HG03064 (cell line): ENCODE results near the gene MSRB1.

Experiments used
- ATAC-seq: cut with Tn5 transposase; IDR thresholded peaks from one replicate; pipeline ENCODE4 v1.9.1; 2021; ENCODE audit warnings: low read depth; ENCODE audit not compliant: unreplicated experiment

The MSRB1 gene

DNA sequence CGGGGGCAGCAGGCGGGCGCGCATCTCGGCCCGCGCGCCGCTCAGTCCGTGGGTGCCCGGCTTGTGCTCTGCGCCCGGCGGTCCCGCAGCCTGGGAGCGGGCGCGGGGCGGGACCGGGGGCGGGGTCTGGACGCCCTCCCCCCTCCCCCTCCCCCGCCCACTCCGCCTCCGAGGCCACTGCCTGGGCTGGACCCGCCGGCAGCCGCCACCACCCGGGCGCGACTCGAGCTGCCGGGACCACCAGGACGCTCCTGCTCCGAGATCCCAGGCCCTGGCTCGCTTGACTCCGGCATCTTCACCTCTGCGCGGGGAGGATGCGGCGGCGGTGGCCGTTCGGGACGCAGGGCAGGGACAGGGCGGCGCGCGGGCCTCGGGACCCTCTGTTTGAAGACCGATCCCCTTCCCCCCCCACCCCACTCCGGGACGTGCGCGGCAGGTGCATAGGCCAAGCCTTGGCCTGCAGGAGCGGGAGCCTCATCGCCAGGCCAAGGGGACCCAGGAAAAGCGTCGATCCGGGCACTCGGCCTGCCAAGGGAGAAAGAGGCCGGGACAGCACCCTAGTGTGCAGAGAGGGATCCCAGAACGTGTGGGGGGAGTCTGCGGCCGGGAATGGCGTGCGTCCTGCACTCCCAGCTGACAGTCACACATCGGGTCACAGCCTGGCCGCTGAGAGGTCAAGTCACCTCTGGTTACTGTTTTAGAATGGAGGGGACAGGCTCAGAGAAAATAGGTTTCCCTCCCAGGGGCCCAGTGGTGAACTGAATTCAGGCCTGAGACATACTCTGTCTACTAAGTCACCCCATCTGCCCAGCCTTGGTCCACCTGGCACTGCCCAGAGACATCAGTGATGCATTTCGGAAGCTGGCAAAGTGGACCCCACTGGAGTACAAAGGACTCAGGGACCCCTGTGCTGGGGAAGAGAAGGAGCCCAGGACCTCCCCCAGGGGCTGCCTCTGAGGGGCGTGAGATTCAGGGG, 24.4 kb downstream of the MSRB1 start, which contains the start of gene HS3ST6:
Gene HS3ST6 (minus strand): TSS at position 65 of the 976 bp plus-strand sequence. CDS start 92 bp downstream, outside the sequence.
- ATAC-seq = no peak

DNA sequence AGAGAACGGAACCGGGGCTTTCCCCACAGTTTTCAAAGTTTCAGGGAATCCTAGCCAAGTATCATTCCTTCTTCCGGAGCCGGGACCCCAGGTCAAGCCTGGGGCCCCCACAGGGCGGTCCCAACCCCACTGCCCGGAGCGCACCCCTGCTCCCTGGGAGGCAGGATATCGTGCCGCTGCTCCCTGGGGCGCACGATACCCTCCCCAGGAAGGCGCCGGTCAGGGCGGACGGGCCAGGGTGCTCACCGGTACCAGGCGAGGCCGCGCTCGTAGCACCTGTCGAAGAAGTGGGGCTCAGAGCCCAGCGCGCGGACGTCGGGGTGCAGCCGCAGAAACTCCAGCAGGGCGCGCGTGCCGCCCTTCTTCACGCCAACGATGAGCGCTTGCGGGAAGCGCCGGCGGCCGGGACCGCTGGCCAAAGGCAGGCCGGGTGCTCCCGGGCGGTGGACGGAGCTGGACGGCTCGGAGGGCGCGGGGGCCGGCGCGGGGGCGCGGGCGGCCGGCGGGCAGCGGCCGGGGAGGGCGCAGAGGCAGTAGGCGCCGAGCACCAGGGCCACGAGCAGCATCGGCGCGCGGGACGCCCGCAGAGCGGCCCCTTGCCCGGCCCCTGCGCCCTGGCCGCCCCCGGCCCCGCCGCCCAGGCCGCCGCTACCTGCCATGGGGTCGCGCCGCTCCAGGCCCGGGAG, 25.2 kb downstream of the MSRB1 start:
- ATAC-seq = no peak

DNA sequence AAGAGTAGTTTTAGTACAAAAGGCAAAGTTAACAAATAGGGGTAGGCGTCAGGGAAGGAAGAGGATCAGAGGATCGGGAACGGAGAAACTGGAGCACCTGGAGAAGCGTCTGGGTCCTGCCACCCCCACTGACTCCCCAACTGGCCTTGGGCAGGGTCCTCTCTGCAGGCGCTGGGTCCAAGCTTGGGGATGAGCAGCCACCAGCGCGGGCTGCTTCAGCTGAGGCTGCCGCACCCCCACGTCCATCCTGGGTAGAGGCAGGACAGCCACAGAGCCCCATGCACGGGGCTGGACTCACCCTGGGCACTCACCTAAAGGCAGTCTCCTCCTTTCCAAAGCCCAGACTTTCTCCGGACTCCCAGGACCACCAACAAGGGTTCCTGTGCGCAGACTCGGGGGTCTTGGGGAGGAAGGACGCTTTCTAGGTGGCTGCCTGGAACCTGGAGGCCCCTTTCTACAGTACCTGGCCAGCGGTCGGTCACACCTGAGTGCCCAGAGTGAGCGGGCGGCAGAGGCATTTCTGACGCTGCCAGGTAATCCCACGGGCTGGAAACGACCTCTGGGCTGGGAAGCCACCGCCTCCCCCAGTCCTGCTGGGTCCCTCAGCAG, 25.8 kb downstream of the MSRB1 start:
- ATAC-seq = no peak

DNA sequence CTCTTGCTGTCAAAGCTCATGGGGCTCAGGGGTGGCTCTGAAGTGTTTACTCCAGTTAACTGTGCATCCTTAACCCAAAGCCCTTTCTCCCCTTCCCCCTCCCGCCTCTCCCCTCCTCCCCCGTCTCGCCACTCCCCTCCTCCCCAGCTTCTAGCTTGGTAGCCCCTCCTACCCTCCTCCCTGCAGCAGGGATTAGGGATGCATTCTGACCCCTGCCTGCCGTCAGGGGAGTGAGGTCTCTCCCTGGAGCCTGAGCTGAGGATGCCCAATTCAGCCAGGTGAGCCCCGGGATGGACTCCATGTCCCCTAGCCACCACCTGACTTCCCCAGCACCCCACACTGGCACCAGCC, 26.4 kb downstream of the MSRB1 start:
- ATAC-seq = no peak

DNA sequence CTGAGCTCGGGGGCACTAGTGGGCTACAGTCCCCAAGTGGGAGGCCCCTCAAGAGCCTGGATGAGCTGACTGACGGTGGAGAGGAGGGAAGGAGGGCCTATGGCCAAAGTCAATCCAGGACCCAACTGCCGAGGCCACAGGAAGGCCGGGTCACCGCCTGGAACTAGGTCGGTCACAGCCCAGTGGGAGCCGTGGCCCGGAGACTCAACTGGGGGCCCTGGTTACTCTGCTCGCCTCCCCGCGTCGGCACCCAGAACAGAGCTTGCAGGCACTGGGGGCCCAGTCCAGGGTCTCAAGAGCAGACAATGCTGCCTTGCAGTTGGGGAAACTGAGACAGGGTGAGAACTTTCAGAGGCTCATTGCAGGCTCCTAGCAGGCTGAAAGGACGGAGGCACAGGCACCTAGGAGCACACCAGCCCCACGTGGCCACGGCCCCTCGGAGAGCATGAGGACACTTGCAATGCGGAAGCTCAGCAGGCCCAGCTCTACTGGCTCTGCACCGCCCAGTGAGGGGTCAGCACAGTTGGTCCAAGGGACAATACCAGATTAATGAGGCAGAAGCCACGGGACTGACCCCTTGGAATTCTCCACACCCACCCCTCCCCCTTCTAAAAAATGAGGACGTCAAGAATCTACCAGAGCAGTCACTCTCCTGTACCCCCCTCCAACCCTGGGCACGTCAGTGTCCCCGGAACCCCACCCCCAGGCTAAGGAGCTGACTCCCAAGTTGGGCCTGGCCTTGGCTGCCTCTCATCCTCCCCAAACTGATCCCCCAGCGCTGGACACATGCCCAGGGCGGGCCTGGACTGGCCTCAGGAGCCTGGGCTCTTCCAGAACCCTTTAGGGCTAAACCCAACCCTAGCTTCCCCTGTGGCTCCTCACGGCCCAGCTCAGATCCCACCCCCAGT, 27.0 kb downstream of the MSRB1 start:
- ATAC-seq = no peak

DNA sequence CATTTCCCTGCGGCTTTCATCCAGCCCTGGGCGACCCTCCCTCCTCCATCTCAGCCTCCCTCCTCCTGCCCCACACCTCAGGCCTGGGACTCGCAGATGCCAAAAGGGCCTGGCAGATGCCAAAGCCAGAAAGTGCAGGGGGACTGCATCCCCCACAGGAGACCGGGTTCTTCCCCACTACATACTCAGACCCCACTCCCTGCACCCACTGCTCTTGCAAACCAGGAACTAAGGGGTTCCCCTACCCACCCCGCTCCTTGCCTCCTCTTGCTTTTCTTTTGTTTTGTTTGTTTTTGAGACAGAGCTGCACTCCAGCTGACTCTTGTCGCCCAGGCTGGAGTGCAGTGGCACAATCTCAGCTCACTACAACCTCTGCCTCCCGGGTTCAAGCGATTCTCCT, 28.0 kb downstream of the MSRB1 start:
- no peak for ATAC-seq

DNA sequence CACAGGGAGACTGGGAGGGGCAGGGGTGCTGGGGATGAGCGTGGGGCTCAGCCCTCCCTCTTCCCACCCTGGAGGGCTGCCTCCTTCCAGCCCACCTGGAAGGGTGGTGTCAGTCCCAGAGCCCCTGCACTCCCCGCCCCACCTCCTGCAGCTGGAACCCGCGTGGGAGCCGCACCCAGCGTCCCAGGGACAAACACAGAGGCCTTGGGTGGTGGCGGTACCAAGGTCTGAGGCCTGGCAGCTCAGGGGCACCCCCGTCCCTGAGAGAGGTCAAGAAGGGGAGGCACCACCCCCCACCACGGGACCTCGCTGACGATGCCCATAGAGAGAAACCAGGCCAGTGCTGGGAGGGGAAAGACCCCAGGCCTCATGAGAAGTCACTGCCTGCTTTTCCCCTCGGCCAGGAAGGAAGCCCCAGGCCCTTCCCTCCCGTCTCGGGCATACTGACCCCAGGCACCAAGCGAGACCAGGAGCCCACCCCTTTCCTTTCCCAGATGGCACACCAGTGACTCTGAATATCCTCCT, 28.9 kb downstream of the MSRB1 start:
- no peak for ATAC-seq

DNA sequence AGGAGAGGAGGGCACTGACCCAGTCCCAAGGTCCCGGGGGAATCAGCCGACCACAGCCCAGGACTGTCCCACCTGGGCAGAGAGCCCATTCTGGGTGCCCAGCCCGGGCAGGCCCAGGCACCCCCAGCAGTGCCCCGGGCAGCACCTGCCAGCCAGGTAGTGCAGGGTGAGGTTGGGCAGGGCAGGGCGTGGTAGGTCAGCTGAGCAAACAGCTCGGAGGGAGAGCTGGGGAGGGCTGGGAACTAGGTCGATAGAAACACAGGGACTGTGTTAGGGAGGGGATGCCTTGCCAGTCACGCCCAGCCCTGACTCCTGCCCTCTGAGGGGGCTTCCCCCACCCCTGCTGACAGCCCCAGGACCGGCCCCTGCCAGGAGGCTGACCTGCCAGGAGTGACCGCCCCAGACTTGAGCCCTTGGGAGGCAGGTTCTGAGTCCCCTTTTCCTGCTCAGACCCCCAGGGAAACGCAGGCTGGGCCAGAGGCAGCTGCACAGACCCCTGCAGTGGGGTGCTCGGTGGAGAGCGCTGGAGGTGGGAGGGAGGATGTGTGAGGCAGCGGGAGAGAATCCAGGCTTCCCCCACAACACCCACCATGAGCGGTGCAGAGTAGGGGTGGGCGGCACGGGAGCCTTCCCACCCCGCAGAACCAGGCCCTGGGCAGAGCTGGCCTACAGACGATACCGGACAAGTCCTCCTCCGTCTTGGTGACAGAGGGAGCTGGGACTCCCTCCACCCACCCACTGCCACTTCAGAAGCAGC, 29.5 kb downstream of the MSRB1 start:
- ATAC-seq = no peak

DNA sequence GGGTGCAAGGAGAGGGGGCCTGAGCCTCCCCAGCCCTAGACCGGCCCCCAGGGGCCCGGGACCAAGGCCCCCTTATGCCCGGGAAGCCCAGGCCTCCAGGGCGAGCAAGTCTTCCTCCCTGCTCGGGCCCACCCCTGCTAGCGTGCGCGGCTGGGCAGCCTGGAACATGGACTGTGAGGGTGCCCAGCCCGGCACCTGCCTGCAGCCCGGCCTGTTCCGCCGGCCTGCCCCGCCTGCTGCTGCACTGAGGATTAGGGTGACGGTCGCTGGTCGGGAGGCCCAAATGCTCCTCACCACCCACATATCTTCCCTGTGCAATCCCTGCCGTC, 30.8 kb downstream of the MSRB1 start:
- no peak for ATAC-seq

DNA sequence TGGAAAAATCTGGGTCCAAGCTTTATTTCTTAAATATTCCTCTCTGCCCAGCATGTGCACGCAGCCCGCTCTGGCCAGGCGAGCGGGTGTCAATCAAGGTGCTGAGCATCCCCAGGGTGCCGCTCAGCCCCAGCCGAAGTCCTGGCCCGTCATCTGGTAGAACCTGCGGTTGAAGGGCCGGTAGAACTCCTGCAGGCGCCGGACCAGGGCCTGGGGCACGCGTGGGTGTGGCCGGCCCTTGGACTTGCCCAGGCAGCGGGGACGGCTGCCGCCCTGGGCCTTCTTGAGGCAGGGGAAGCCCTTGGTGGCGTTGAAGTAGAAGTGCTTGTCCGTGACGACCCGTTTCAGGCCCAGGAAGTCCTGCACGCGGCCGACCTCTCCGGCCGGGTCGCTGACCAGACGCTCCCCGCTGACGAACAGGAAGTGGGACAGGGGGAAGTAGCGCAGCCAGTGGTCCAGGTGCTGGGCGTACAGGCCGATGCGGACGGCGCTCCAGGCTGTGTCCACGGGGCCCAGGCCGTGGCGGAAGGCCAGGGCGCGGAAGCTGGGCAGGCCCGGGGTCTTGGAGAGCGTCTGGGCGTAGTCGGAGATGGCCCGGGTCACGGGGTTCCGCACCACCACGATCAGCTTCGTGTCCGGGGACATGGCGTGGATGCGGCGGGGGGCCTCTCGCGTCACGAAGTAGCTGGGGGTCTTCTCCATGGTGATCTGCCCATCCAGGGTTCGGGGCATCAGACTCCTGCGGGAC, 31.4 kb downstream of the MSRB1 start:
- ATAC-seq = no peak

DNA sequence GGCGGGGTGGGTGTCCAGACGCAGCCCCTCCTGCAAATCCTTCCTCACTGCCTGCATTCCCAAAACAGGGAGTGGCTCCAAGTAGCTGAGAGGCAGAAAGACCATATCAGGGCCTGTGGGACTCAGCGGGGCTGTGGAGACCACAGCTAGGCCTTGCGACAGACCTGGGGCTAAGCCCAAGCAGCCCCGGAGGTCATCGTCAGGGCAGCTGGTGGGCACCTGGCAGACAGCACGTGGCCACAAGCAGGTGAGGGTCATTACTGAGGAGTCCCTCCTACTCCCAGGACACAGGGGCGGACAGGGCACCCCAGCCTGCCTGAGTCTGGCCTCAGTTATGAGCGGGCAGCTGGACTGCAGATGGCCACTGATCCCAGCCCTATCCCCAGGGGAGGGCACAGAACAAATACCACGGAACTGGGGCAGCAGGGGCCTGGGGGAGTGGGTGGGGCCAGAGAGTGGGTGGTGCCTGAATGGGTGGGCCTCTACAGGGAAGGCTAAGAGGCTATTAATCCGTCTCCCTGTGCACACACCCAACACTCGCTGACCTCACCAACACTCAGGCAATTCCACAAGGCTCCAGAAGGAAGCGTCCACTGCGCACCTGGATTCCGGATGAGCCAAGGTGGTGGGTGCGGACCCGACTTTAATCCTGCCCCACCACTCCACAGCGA, 33.3 kb downstream of the MSRB1 start:
- ATAC-seq = no peak

DNA sequence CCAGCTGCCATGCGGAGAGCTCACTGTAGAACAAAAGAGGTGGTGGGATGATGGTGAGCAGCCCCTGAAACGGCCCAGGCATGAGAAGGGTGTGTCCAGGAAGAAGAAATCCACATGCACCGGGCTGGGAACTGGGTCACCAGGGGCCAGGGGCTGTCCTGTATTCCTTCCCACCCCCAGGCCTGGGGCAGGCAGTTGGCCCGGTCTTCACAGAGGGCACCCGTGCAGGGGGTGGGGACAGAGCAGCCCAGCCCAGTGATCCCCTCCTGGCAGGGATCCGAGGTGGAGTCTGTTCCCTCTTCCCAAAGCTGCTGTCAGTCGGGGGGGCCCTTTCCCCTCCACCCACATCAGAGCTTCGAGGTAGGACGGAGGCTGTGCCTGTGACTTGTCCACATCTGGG, 34.0 kb downstream of the MSRB1 start:
- no peak for ATAC-seq

DNA sequence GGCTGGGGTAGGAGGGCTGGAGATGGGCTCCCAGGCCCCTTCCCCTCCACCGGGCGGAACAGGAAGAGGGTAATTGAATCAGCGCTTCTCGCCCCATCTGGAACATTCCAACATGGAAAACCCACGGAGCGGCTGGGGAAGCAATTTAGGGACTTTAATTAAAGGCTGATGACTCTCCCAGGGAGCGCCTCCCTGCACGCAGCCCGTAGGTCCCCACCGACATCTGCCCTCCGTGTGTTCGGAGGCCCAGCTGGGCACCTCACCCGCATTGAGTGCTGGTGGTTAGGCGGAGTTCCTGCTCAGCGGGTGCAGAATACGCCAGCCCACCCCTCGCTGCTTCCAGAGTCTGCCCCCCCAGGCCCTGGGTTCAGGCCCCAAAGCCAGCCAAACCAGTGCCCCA, 34.8 kb downstream of the MSRB1 start:
- no peak for ATAC-seq

DNA sequence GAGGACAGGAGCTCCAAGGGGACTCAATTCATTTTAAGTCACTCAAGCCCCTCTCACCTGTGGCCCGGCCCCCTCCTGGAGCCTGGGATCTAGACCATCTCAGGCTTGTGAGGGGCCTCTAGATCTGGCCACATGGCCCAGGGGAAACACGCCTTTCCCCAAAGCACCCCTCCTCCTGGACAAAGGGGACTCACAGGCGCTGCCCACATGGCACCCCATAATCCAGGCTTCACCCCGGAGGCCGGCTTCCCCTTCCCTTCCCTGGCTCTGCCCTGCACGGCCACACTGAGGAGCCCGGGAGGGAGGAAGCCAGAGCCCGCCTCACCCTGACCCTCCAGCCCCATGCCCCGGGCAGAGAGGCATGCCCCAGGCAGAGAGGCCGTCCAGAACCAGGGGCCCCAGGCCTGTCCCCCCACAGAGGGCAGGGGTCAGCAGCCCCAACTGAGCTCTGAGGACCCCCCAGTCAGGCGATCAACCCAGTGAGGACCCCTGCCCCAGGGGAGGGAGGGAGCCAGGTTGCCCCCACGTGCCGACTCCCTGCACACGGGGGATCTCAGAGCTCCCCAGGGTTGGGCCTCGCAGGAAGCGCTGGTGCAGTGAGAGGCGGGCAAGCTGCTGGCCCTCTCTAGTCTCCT, 35.7 kb downstream of the MSRB1 start:
- ATAC-seq = no peak

DNA sequence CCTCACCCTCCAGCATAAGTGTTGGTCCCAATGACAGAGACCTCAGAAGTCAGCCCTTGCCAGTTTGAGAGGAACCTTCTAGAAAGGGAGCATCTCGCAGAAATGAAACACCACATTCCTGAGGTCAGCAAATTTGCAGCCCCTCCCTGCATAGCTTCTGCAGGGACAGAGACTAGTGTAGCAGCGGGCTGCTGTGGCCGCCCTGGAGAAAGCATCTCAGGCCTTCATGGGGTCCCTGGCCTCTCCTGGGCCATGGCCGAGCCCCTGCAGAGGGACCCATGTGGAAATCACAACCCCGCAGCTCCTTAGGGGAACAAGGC, 36.2 kb downstream of the MSRB1 start:
- ATAC-seq = no peak

DNA sequence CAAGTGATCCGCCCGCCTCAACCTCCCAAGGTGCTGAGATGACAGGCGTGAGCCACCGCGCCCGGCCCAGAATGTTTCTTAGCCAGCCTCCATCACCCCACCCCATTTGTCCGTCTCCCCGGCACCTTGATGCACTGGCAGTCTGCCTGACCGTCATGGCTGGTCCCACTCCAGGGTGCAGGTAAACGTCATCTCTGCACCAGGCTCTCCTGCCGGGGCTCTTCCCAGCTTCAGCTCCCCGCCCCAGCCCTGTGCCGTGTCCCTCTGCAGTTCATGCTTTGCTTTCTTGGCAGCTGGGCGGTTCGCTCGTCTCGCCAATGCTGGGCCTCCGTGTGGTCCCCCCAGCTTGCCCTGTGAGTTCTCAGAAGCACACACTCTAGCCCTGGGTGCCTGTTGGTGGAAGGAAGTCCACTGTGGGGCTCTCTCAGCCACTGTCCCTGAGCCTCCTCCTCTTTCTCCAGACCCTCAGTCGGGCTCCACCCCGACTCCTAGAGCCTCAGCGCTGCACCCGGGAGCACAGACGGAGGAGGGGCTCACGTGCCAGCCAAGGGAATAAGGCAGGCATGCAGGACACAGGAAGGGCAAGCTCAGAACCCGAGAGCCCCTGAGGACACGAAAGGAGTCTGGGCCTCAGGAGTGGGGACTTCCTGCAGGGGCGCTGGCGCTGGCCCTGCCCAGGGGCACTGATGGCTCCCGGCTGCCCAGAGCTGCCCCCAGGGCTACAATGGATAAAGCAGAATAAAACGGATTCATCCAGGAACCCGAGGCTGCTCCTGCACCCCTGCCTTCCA, 36.7 kb downstream of the MSRB1 start:
- ATAC-seq = no peak
